Prostate gland (tissue), 2 donors: ENCODE data around the gene TRPC4.
"Not testable (repeated sequence)": the region's sequence is repeated elsewhere in the genome, so short reads cannot be mapped to it uniquely, and the experiment has no call there.

ENCODE experiments used
- POLR2A ChIP-seq: fragments of 450-650 bp; IDR thresholded peaks from one replicate; pipeline ENCODE4 v1.6.1; 2016; ENCODE audit warnings: antibody characterized with exemption, mild to moderate bottlenecking
- POLR2AphosphoS5 ChIP-seq: sonication (generic); formaldehyde crosslinking; IDR thresholded peaks from one replicate; pipeline ENCODE4 v1.6.1; 2017; ENCODE audit warnings: antibody characterized with exemption
- TF ChIP-seq, protein P1 (sequence below), 4 experiments: fragments of 200-600 bp in 2 of 4; fragments of 450-650 bp in 2 of 4; sonication (generic) in 2 of 4; IDR thresholded peaks; 1 replicate in 3 of 4; 2 replicates in 1 of 4; pipeline ENCODE4 v1.5.1; 2016 to 2019; ENCODE audit warnings: antibody characterized with exemption in 4 of 4, mild to moderate bottlenecking in 2 of 4, moderate library complexity in 2 of 4

- TF ChIP-seq, protein P1, sequence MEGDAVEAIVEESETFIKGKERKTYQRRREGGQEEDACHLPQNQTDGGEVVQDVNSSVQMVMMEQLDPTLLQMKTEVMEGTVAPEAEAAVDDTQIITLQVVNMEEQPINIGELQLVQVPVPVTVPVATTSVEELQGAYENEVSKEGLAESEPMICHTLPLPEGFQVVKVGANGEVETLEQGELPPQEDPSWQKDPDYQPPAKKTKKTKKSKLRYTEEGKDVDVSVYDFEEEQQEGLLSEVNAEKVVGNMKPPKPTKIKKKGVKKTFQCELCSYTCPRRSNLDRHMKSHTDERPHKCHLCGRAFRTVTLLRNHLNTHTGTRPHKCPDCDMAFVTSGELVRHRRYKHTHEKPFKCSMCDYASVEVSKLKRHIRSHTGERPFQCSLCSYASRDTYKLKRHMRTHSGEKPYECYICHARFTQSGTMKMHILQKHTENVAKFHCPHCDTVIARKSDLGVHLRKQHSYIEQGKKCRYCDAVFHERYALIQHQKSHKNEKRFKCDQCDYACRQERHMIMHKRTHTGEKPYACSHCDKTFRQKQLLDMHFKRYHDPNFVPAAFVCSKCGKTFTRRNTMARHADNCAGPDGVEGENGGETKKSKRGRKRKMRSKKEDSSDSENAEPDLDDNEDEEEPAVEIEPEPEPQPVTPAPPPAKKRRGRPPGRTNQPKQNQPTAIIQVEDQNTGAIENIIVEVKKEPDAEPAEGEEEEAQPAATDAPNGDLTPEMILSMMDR (IDR thresholded peaks at IDR 0.05), result not testable (repeated sequence)
- not testable (repeated sequence) for TF ChIP-seq POLR2A, POLR2AphosphoS5
Measured at GRCh38 chr13:37796795-37797194, 72.8 kb downstream of the TRPC4 start.
